C4-2B (cell line): Measurements from ENCODE around the gene WNT7B.

Experiments
- H3K27ac ChIP-seq: fragments of 450-650 bp; 2 replicates; pipeline ENCODE4 v1.5.1; 2017
- CTCF ChIP-seq: fragments of 450-650 bp; conservative IDR thresholded peaks from 2 replicates; pipeline ENCODE4 v1.5.1; 2017; ENCODE audit warnings: mild to moderate bottlenecking
- ZFX ChIP-seq: fragments of 450-650 bp; IDR thresholded peaks from 2 replicates; pipeline ENCODE4 v1.6.1; 2017

The WNT7B gene

GRCh38 chr22:45905924-45906865 lies 70.8 kb downstream of the WNT7B start:
- no peak overlapping the region for H3K27ac ChIP-seq
- no peak for TF ChIP-seq CTCF
- TF ChIP-seq ZFX = no peak

GRCh38 chr22:45905326-45905923 lies 71.5 kb downstream of the WNT7B start:
- TF ChIP-seq CTCF (no peak), ZFX (no peak)
- no peak overlapping the region for H3K27ac ChIP-seq

- TF ChIP-seq CTCF (no peak), ZFX (no peak)
Observed at GRCh38 chr22:45904236-45904635, 72.7 kb downstream of the WNT7B start.

GRCh38 chr22:45903355-45904135 lies 73.4 kb downstream of the WNT7B start:
- no peak overlapping the region for H3K27ac ChIP-seq
- TF ChIP-seq CTCF (no peak), ZFX (no peak)

More at GRCh38 chr22:45904236-45904635, 72.7 kb downstream of the WNT7B start:
- no peak overlapping the region for H3K27ac ChIP-seq

- TF ChIP-seq ZFX = no peak
- no peak for TF ChIP-seq CTCF
- peak overlapping the region; percentile 75 for H3K27ac ChIP-seq
Observed at GRCh38 chr22:45897736-45898135, 79.2 kb downstream of the WNT7B start.

- TF ChIP-seq CTCF (no peak), ZFX (no peak)
- peak overlapping the region; percentile 75 for H3K27ac ChIP-seq
Observed at GRCh38 chr22:45896964-45897538, 79.9 kb downstream of the WNT7B start.
